Right ventricle myocardium inferior (tissue), 1 donor: Measurements from ENCODE around the gene NKAIN4. TPM values are rescaled to one million over a fixed set of nuclear protein-coding genes. Genes with fewer than 3 reads are reported as not detected.
A peak's percentile ranks its signal among the peaks of the same experiment; 100 is the strongest.

ENCODE experiments used
- ATAC-seq: fragments of 200-7000 bp; cut with Tn5 transposase; one replicate; pipeline ENCODE4 v1.9.1; 2020; ENCODE audit warnings: mild to moderate bottlenecking, moderate library complexity
- DNase-seq: peaks from one replicate; pipeline ENCODE4 v3.0.0; 2021; ENCODE audit errors: missing footprints
- intact Hi-C: fragments of 100-400 bp; cut with DNase I; formaldehyde crosslinking; loops from one replicate; pipeline ENCODE4 v1.11.0; 2022
- total RNA-seq: library from RNA; stranded (reverse); fragmentation: NEBNext Ultra II Directional; extraction: Animal tissue kit (Norgen Biotek cat#: 25700); gene quantifications from one replicate; pipeline ENCODE4 v1.2.1, GENCODE V29; 2021
- donor health status: DM: no; HTN: yes; CAD: no; lungs with severe emphysema.

The NKAIN4 gene
- total RNA-seq, 1 donor from 2014 or later = not detected

DNA sequence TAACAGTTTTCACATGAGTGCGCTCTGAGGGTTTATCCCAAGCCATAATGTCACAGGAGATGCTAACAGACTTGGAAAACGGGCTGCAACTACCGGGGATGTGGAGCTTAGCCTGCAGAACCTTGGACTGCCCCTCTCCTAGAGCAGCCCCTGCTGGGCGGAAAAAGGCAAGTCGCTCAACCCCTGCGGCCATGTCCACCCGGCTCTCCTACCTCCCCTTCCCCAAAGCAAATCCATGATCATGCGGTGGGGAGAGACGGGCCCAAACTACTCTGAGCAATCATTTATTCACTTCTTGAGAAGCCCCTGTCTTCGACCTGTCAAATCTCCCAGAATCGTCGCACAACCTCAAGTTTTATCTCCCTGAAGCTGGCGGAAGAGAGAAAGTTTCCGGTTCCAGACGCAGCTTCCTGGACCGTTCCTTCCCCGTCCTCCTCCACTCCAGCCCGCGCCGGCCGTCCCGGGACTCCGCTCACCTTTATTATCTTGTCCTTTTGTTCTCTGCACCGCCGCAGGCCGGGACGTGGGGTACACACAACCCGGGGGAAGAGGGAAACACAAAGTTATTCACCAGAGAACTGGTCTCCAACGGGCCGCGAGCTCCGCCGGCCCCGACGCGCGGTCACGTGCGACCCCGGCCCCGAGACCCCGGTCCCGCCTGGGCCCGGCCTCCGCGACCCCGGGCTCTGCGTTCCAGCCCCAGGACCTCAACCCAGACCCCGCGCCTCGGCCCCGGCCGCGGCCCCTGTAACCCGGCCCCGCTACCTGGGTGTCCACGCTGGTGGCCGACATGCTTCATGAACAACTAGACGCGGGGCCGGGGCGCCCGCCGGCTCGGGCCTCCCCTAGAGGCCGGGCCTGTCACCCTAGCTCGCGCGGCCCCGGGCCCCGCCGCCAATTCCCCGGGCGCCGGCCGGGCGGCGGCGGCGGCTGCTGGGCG is 38.9 kb downstream of the NKAIN4 start:
- intact Hi-C loops = no loop called here
- ATAC-seq (no peak), DNase-seq (peak; percentile 71)

DNA sequence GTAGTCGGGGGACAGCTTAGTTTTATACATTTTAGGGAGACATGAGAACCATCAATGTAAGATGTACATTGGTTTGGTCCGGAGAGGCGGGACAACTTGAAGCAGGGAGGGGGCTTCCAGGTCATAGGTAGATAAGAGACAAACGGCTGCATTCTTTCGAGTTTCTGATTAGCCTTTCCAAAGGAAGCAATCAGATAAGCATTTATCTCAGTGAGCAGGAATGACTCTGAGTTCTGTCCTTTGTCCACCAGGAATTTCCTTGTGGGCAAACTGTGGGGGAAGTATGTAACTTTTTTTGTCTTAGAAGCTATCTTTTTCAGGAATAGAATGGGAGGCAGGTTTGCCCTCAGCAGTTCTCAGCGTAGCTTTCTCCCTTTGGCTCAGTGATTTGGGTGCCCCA is 39.7 kb downstream of the NKAIN4 start:
- DNase-seq (no peak), ATAC-seq (no peak)
- intact Hi-C loops = no loop called here

DNA sequence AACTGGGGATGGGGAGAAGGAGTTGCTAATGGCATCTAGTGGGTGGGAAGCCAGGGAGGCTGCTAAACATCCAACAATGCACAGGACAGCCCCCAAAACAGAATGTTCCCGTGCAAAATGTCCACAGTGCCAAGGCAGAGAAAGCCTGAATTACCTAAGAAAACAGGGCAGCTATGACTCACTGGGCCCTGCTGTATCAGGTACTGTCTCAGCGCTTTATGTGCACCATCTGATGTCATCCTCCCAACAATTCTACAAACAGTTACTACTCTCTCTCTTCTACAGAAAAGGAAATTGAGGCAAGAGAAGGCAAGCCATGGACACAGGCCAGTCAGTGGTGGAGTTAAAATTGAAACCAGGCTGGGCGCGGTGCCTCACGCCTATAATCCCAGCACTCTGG is 41.5 kb downstream of the NKAIN4 start:
- DNase-seq (no peak), ATAC-seq (no peak)
- intact Hi-C loops = no loop called here

DNA sequence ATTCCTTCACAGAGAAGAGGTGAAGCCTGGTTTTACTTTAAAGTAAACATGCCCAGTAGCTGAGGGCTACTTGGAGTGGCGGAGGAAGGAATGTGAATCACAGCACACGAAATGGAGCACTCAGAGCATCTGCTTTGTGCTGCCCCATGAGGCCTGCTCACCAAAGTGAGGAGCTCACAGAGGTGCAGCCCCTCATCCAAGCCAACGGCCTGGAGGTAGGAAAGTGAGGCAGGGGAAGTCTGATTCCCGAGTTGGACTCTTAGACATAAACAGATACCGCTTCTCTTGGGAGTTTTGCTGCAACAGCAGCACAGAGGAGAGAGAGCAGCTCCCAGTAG is 41.9 kb downstream of the NKAIN4 start:
- ATAC-seq (no peak), DNase-seq (no peak)
- intact Hi-C loops = no loop called here

DNA sequence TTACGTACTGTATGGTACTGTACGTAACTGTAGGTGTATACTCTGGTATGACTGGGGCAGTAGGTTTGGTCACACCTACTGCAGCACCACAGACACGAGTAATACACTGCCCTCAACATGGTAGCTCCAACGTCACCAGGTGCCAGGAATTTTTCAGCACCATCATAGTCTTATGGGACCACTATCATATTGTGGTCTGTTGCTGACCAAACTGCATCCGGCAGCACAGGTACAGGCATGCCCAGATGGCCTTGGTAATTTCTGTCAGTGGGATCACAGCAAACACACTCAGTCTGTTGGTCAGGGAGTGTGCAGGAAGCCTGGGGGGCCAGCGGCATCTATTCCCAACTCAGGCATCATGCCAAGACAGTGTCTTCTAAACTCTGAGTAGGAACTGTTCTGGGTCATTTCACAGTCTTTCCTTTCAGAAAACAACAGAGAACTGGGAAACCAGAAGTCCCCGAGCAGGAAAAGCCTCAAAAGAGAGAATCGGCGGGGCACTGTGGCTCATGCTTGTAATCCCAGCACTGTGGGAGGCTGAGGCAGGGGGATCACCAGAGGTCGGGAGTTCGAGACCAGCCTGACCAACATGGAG is 44.2 kb downstream of the NKAIN4 start:
- intact Hi-C loops = no loop called here
- ATAC-seq = no peak

DNA sequence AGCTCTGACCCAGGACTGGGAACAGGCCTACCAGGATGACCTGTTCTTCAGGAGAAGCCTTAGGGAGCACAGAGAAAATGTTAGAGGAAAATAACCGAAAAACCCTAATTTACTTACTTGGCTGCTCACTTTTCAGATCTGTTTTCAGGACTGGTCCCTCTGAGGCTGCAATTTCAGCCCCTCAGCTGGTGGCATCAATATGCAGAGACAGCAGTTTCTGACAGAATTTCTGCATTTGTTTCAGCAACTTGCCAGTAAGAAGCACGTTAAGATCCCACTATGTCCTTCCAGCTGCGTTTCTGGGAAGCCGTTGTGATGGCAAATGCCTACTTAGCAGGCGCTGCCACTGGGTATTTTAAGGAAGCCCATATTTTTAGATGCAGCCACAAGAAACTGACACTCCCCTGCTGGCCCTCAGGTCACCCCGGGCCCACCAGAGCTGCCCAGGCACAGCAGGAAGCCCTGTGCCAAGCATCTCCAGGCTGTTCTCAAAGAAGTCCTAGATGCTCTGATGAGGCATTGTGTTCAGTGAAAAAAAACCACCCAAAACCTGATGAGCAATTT is 45.8 kb downstream of the NKAIN4 start:
- peak; percentile 28 for ATAC-seq
- intact Hi-C loops = no loop called here
- no peak for DNase-seq

More for the DNA sequence above, 44.2 kb downstream of the NKAIN4 start:
- no peak for DNase-seq

DNA sequence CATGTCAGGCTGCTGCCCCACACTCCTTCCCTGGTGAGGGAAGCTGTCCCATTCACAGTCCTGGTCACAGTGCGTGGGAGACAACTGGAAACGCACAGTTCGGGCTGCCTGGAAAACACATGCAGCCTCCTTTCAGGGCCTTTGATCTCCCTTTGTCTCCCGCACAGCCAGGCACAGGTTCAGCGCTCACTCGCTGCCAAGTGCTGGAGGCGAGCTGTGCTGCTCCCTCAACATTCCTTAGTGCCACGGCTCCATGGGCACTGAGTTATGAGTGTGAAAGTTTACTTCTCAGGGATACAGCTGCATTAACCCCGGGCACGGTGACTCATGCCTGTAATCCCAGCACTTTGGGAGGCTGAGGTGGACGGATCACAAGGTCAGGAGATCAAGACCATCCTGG is 47.4 kb downstream of the NKAIN4 start:
- intact Hi-C loops = no loop called here
- peak; percentile 22 for DNase-seq
- no peak for ATAC-seq

DNA sequence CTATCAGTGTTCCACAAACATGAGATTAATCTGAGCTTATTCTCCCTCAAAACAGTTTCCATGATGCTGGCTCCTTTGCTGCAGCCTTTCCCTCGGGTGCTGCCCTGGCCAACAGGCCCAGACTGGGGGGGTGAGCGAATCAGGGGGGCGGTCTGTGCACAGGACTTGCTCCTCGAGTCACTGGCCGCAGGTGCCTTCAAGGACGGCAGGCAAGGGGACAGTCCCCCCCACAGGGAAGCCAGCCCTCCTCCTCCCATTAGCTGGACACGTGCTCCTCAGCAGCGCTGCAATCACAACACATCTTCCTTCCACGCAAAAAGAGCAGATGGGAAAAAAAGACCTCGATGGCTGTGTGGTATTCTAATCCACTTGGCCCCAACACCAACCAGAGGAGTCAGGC is 48.4 kb downstream of the NKAIN4 start:
- DNase-seq (peak; percentile 22), ATAC-seq (no peak)
- intact Hi-C loops = no loop called here

DNA sequence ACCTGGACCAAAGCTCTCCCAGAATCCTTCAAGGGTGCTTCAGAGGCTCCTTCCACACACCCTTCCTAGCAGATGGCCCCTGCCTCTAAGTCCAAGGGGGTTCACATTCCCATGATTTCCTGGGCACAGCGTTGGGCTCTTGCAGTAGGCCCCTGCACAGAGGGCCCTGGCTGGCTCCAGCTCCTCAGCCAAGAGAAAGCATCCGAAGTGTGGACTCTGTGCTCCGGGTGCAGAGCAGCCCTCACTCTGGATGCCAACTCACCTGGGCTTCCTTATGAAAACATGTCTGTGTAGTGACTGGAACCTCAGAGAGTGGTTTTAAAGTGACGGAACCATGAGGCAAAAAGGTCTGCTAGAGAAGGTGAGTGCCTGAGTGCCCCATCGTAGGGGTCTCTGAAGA is 49.9 kb downstream of the NKAIN4 start:
- intact Hi-C loops = no loop called here
- DNase-seq = no peak

DNA sequence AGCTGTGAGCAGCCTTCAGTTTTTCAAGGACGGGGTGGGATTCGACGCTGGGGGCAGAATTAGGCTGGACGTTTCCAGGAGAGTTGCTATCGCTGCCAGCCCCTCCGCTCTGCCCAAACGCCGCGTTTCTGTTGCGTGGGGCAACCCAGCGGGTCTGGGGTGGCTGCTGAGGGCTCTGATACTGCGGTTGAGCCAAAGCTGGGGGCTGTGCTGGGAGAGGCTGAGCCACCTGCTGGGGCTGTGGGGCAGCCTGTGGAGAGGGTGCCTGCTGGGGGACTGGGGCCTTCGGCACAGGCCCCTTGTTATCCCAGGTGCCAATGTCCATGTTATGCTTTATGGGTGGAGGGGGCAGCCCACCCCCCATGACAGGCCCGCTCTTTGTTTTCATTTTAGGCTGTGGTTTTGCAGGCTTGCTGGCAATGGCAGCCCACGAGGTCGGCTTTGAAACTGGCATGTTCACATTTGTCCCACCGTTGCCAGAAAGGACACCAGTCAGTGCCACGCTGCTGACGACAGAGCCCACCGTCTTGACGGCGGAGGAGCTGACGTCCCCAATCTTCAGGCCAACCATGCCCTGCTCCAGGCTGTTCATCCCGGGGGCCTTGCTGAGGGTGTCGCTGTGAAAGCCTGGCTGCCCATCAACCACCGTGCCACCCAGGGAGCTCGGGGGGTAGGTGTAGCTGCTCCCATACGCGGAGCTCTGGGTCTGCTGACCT is 51.3 kb downstream of the NKAIN4 start:
- ATAC-seq (no peak), DNase-seq (peak; percentile 55)
- intact Hi-C loops = no loop called here

More for the DNA sequence above, 49.9 kb downstream of the NKAIN4 start:
- ATAC-seq = no peak

DNA sequence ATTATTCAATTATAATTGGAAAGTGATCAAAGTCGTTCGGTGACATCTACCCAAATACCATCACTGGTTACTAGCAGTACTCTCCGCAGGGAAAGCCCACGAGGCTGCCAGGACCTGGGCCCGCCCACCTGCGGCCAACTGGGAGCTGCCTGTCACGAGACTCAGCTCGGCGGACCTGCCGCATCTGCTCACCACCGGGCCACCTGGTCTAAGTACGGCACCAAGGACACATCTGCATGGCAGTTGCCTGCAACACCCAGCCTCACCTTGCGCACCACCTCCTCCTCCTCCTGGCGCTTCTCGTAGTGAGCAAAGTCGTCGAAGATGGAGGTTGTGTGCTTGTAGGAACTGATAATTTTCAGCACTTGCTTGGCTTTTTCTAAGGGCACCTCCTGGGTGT is 52.2 kb downstream of the NKAIN4 start:
- ATAC-seq (no peak), DNase-seq (peak; percentile 65)
- intact Hi-C loops = no loop called here

DNA sequence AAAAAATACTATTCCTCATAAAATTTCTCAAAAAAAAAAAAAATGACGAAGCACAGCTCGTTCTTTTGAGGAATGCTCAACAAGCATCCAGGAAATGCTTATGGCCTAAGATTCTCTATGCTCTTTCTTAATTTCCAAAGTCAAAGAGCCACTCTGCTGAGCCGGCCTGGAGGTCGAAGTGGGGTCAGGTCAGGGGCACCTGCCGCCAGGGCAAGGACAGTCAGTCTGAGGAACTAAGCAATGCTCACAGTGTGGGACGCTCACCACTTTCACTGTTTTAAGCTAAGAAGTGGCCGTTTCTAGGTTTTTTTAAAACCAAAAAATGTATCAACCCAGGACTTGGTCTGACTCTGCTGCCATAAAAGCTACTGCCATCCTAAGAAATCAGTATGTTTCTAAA is 55.7 kb downstream of the NKAIN4 start:
- intact Hi-C loops = no loop called here
- DNase-seq = peak; percentile 45
- no peak for ATAC-seq

DNA sequence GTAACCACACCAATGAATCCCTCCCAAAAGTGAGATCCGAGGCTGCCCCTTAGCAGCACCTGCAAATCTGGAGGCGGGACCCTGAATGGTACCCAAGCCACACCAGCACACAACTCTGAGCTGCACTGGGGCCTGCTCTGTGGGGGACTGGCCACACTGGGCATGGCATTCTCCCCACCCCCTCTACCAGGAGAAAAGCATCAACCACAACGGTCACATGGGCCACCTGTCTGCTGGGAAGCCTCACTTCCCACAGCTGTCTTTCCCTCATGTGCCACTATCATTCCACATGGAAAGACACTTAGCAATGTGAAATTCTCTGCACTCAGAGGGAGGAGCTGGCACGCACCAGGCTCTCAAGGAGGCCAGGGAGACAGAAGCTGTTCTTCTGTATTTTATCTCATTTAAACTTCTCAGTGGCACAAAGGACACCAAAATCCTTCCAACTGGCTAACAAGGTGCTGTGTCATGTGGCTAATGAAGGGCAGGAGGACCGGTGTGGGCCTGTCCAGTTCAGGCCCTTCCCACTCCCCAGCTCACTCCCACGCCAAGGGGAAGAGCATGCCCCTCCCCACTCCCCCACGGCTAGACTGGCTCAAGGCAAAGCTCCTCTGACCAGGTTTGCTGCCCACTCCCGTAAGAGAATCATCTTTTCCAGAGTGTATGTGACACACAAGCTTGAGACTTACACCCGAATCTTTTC is 57.3 kb downstream of the NKAIN4 start:
- DNase-seq (peak; percentile 58), ATAC-seq (peak; percentile 47)
- intact Hi-C loops = no loop called here

DNA sequence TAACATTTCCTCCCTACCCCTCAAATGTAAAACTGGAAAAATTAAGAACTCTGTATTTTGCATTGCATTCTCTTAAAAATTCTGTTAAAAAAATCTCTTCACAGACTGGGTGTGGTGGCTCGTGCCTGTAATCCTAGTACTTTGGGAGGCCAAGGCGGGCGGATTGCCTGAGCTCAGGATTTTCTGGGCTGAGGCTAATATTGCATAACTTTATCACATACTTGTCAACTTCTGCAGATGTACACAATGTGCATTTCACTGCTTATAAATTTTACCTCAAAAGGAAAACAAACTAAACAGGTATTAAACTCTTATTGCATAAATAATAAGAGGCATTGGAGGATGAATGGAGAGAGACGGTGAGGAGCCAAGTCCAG is 59.5 kb downstream of the NKAIN4 start:
- no peak for ATAC-seq
- intact Hi-C loops = no loop called here

DNA sequence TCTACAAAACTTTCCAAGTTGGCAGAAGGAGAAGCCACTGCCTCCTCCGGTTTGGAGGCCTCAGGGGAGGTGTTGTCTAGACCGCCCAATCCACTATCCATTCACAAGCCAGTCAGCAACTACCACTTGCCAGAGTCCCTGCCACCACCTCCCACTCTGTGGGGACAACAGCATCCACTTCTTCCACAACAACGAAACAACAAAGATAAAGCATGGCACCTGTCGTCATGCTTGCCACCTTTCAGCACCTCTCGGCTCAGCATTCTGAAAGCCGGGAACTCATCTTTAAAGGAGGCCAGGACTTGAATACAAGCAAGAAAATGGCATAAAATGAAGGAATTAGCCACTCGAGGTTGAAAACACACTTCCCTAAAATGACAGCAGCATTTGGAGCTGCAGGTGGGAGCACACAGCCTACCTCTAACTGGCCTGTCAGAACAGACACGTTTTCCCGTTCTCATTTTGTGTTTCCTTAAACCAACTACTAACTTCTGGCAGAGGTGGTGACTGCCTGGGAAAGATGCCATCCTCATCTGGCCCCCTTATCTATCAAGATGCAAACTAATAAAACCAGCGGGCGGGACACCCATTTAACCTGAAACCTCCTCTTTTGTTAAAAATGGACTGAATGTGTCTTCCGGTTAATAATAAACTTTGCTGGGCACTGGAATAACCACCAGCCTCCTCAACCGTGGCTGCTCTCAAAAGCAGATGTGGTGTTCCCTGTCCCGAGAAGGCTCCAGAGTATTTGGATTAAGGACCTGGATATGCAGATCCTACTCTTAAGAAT is 60.1 kb downstream of the NKAIN4 start:
- DNase-seq (peak; percentile 30), ATAC-seq (no peak)
- intact Hi-C loops = no loop called here

More for the DNA sequence above, 59.5 kb downstream of the NKAIN4 start:
- no peak for DNase-seq

DNA sequence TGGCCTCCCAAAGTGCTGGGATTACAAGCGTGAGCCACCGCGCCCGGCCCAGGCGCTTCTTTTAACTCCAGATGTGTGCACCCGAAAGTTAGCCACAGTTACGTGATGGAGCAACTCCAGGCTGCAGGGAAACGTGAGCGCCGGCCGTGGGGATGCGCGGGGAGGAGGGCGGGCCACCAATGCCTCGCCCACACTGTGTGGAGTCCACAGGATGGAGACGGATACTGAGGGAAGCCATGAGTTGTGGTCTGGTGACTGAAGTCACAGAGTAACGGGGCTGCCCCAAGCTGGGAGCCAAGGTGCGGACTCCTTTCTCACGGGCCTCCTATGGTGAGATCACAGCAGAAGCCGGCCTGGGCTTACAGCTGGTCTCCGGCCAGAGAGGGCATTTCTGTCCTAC is 61.5 kb downstream of the NKAIN4 start:
- no peak for ATAC-seq
- DNase-seq = peak; percentile 47
- intact Hi-C loops = no loop called here

DNA sequence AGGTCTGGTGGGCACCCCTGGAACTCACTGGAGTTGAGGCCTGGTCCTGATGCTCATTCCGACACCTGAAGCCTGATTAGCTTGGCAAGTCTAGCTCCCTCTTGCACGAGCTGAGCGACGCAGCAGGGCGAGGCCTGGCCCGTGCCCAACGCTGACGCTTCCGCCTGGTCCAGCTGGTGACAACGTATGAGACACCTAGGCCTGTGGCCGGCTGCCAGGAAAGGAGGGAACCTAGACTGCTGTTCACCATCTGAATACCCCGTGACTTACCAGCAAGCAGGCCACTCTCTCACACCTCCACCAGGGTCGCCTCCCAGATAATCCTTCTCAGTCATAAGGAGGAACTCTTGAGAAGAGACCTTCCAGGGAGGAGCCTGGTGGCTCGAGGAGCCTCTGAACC is 62.9 kb downstream of the NKAIN4 start:
- intact Hi-C loops = no loop called here

DNA sequence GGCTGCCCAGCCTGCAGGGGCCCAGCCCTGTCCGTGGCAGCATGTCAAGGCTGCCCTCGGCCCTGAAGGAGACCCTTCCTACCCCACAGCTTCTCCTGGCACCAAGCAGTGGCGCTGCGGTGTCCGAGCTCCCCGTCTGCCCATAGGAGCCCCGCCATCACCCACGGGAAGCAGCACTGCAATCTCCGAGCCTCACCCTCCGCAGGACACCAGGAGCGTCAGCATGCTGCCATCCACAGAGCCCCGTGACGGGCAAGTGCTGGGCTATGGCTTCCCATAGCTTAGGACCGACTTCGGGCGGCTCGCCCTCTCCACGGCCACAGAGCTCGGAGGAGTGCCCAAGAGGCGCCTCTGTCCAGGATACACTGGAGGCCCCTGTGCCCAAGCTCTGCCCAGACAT is 63.4 kb downstream of the NKAIN4 start:
- intact Hi-C loops = no loop called here
- ATAC-seq (no peak), DNase-seq (no peak)

More for the DNA sequence above, 62.9 kb downstream of the NKAIN4 start:
- no peak for ATAC-seq
- no peak for DNase-seq
